GM18907 (cell line): ENCODE results near the gene KRTAP10-6.
"Not testable (repeated sequence)": the region's sequence is repeated elsewhere in the genome, so short reads cannot be mapped to it uniquely, and the experiment has no call there.

ENCODE experiments used
- ATAC-seq: cut with Tn5 transposase; IDR thresholded peaks from one replicate; pipeline ENCODE4 v1.9.1; 2021; ENCODE audit warnings: mild to moderate bottlenecking, moderate library complexity; ENCODE audit not compliant: unreplicated experiment

The KRTAP10-6 gene

GRCh38 chr21:44600118-44600978 is 8.0 kb upstream of the KRTAP10-6 start, which contains the start of gene KRTAP10-7:
Gene KRTAP10-7 (plus strand): TSS chr21:44600597. CDS start chr21:44600622, 25 bp downstream.
- ATAC-seq: not testable (repeated sequence)

- ATAC-seq: no peak
These were observed 7.1 kb upstream of the KRTAP10-6 start for GRCh38 chr21:44599264-44600029.

- ATAC-seq: no peak
These were observed 5.8 kb upstream of the KRTAP10-6 start for GRCh38 chr21:44598061-44598460.

- no peak for ATAC-seq
These were observed 3.9 kb upstream of the KRTAP10-6 start for GRCh38 chr21:44596068-44596725.

GRCh38 chr21:44595524-44595923 is 3.2 kb upstream of the KRTAP10-6 start:
- no peak for ATAC-seq

- ATAC-seq: no peak
These were observed 2.2 kb upstream of the KRTAP10-6 start for GRCh38 chr21:44594406-44594916.

GRCh38 chr21:44593598-44594405 is 1.5 kb upstream of the KRTAP10-6 start:
- ATAC-seq: no peak

- not testable (repeated sequence) for ATAC-seq
These were observed 539 bp downstream of the KRTAP10-6 start for GRCh38 chr21:44591801-44592130.

- not testable (repeated sequence) for ATAC-seq
These were observed 1.2 kb downstream of the KRTAP10-6 start for GRCh38 chr21:44590897-44591800.

- ATAC-seq: no peak
These were observed 2.0 kb downstream of the KRTAP10-6 start for GRCh38 chr21:44590311-44590721.

- ATAC-seq: no peak
These were observed 2.6 kb downstream of the KRTAP10-6 start for GRCh38 chr21:44589586-44590305.

GRCh38 chr21:44589094-44589493 is 3.2 kb downstream of the KRTAP10-6 start:
- no peak for ATAC-seq

- no peak for ATAC-seq
These were observed 6.4 kb downstream of the KRTAP10-6 start for GRCh38 chr21:44585892-44586291.

- ATAC-seq: no peak
These were observed 8.5 kb downstream of the KRTAP10-6 start for GRCh38 chr21:44583800-44584147.

- ATAC-seq: no peak
These were observed 9.1 kb downstream of the KRTAP10-6 start for GRCh38 chr21:44583089-44583799.

- ATAC-seq: no peak
These were observed 10.2 kb downstream of the KRTAP10-6 start for GRCh38 chr21:44582055-44582454.

- no peak for ATAC-seq
These were observed 11.1 kb downstream of the KRTAP10-6 start for GRCh38 chr21:44581158-44581557.

- ATAC-seq: not testable (repeated sequence)
These were observed 12.0 kb downstream of the KRTAP10-6 start, which contains the start of gene KRTAP10-5 for GRCh38 chr21:44580231-44580821. Gene KRTAP10-5 (minus strand): TSS chr21:44580604. CDS start chr21:44580578, 26 bp downstream.
